Measurements from ENCODE around the gene RALGDS. TPM values are rescaled to one million over a fixed set of nuclear protein-coding genes. Genes with fewer than 3 reads are reported as not detected.

The RALGDS gene
- total RNA-seq, 4 donors from 2014 or later = 44.8 to 53.0 (median 49.8) TPM

DNA sequence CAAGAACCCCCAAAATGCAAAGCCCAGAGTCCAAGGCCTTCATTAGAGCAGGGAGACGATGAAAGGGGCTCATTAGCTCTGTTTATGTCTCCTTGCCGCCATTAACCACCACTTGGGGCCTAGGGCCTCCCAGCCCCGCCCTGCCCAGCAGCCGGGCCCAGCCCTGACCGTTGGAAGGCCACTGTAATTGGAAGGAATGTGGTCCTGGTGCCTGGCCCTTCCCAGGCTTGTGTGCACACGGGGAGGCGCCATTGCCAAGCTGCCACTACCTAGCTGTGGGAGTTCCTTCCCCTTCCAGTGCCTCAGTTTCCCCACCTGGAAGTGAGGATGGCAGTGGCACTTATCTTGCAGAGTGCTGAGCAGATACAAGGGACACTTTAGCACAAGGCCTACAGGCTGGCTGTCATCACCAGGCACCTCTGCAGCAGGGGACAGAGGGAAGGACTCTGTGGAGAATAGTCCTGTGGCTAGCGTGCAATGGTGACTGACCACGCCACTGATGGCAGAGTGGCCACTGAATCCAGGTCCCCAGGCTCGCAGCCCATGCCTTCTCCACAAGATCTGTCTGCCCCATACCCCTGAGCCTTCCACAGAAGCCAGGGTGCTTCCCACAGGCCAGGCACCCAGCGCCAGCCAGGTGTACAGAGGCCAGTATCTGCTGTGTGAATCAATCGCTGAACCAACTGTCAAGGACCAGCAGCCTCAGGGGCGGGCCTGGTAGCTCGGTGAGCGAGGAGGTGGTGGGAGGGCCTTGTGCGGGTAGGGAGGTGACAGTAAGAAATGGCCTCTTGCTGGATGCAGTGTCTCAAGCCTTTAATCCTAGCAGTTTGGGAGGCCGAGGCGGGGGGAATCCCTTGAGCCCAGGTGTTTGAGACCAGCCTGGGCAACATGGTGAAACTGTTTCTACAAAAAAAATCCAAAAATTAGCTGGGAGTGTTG is 21.9 kb upstream of the RALGDS start:
- ATAC-seq = no peak
- Histone ChIP-seq H3K27ac (peak overlapping the region in 3 of 4 donors; percentile 12 to 81 (median 31)), H3K4me1 (peaks cover 0 to 95% (median 29%) of the 10 kb centered on the region in 3 donors), H3K4me3 (no peak overlapping the region), H3K9me3 (no peaks in the 10 kb centered on the region), H3K27me3 (no peaks in the 10 kb centered on the region), H3K36me3 (no peaks in the 10 kb centered on the region)
- no peak for TF ChIP-seq EP300 (IDR thresholded peaks at IDR 0.05)
- TF ChIP-seq POLR2AphosphoS5 (IDR thresholded peaks at IDR 0.05) = no peak
- no peak for TF ChIP-seq POLR2A (IDR thresholded peaks at IDR 0.05)
- TF ChIP-seq, protein P1, sequence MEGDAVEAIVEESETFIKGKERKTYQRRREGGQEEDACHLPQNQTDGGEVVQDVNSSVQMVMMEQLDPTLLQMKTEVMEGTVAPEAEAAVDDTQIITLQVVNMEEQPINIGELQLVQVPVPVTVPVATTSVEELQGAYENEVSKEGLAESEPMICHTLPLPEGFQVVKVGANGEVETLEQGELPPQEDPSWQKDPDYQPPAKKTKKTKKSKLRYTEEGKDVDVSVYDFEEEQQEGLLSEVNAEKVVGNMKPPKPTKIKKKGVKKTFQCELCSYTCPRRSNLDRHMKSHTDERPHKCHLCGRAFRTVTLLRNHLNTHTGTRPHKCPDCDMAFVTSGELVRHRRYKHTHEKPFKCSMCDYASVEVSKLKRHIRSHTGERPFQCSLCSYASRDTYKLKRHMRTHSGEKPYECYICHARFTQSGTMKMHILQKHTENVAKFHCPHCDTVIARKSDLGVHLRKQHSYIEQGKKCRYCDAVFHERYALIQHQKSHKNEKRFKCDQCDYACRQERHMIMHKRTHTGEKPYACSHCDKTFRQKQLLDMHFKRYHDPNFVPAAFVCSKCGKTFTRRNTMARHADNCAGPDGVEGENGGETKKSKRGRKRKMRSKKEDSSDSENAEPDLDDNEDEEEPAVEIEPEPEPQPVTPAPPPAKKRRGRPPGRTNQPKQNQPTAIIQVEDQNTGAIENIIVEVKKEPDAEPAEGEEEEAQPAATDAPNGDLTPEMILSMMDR (IDR thresholded peaks at IDR 0.05) = no peak
- WGBS, 2 donors (ENCODE audit: low coverage in 1 of 2) = 77% methylated on average over 5 of the region's 18 CpGs; no CpG with 5 or more reads in 1 of the 2 donors

DNA sequence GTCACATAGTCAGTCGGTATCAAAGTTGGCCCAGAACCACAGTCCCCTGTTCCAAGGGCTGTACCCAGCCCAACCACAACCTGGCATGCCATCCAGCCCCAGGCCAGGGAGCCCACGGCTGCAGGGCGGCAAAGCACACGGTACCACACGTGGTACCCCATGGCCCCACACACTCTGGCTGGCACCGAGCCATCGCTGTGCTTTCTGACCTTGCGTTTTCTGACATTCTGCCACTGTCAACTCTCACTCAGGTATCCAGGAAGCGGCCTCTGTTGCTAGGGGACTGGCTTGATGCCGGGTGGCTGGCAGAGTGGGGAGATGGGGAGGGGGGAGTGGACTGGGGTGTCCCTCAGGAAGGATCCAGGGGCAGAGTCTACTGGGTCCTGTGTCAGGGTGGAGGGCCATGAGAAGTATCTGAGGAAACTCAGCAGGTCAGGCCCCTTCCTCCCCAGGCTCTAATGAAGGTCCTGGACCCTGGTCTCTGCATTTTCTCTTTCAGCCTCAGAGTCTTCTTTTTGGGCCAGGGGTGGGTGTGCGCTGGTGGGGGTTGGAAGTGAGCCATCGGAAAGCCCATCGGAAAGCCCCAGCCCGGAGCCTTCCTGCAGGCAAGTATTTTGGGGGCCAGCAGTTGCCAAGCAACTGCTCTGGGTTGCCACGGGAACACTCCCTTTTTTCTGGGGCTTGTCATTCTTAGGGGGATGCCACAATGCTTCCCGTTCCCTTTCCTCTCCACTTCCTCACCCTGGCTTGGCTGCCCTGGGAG is 21.0 kb upstream of the RALGDS start:
- Histone ChIP-seq H3K36me3 (no peaks in the 10 kb centered on the region), H3K4me1 (peaks cover 0 to 95% (median 21%) of the 10 kb centered on the region in 3 donors), H3K27me3 (no peaks in the 10 kb centered on the region), H3K4me3 (no peak overlapping the region), H3K9me3 (no peaks in the 10 kb centered on the region), H3K27ac (peak overlapping the region in 3 of 4 donors; percentile 12 to 81 (median 31))
- TF ChIP-seq POLR2AphosphoS5 (IDR thresholded peaks at IDR 0.05) (no peak), POLR2A (IDR thresholded peaks at IDR 0.05) (no peak), EP300 (IDR thresholded peaks at IDR 0.05) (no peak)
- TF ChIP-seq, protein P1 (IDR thresholded peaks at IDR 0.05) = no peak
- WGBS, 2 donors (ENCODE audit: low coverage in 1 of 2) = no CpG with 5 or more reads among the region's 16 CpGs
- no peak for ATAC-seq

DNA sequence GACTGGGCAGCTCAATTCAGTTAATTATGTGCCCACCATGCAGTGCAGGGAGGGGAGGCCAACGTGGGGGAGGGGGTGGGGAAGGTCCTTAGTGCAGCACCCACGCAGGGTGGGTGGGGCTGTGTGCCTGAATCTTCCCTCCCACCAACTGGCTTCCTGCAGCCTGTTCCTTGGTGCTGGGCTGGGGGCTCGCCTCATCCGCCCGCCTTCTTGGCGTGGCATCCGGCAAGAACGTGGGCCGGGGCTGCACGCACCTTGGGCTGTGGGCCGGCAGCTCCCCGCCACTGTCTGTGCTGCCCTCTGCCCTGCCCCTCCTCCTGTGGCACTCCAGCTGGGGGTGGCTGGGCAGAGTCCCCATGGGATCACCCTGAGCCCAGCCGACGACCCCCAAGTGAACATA is 19.6 kb upstream of the RALGDS start:
- Histone ChIP-seq H3K27ac (peak overlapping the region in 2 of 4 donors; percentile 35 to 81), H3K27me3 (no peaks in the 10 kb centered on the region), H3K9me3 (no peaks in the 10 kb centered on the region), H3K4me1 (peaks cover 0 to 100% (median 21%) of the 10 kb centered on the region in 3 donors), H3K36me3 (no peaks in the 10 kb centered on the region), H3K4me3 (no peak overlapping the region)
- WGBS, 2 donors (ENCODE audit: low coverage in 1 of 2) = 83% methylated on average over 1 of the region's 14 CpGs; no CpG with 5 or more reads in 1 of the 2 donors
- no peak for ATAC-seq
- TF ChIP-seq POLR2A (IDR thresholded peaks at IDR 0.05) (no peak), POLR2AphosphoS5 (IDR thresholded peaks at IDR 0.05) (no peak), EP300 (IDR thresholded peaks at IDR 0.05) (no peak)
- TF ChIP-seq, protein P1 (IDR thresholded peaks at IDR 0.05) = no peak

DNA sequence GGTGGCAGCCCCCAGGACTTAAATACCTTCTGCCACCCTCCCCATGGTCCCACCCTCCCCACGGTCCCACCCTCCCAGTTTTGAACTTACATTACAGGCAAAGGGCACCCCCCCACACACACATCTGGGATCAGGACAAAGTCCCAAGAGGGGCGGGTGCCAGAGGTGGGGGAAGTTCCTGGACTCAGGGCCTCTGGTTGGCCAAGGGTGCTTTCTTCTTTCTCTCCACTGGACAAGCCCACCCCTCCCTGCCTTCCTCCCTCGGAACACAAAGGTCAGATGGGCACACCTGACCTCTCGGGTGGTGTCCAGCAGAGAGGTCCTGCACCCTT is 19.1 kb upstream of the RALGDS start:
- H3K9me3 ChIP-seq = no peaks in the 10 kb centered on the region
- TF ChIP-seq, protein P1 (IDR thresholded peaks at IDR 0.05) = no peak
- no peak for TF ChIP-seq EP300 (IDR thresholded peaks at IDR 0.05)
- TF ChIP-seq POLR2A (IDR thresholded peaks at IDR 0.05) = no peak
- TF ChIP-seq POLR2AphosphoS5 (IDR thresholded peaks at IDR 0.05) = no peak
- H3K36me3 ChIP-seq = no peaks in the 10 kb centered on the region
- H3K4me3 ChIP-seq = no peak overlapping the region
- WGBS, 2 donors (ENCODE audit: low coverage in 1 of 2) = 100% methylated on average over 1 of the region's 4 CpGs; no CpG with 5 or more reads in 1 of the 2 donors
- H3K27ac ChIP-seq = peak overlapping the region in 2 of 4 donors; percentile 35 to 81
- H3K4me1 ChIP-seq = peaks cover 0 to 100% (median 26%) of the 10 kb centered on the region in 3 donors
- no peaks in the 10 kb centered on the region for H3K27me3 ChIP-seq
- no peak for ATAC-seq

All from gastroesophageal sphincter (tissue), 4 donors.